ENCODE data around the gene SHANK3.

Gene SHANK3

DNA sequence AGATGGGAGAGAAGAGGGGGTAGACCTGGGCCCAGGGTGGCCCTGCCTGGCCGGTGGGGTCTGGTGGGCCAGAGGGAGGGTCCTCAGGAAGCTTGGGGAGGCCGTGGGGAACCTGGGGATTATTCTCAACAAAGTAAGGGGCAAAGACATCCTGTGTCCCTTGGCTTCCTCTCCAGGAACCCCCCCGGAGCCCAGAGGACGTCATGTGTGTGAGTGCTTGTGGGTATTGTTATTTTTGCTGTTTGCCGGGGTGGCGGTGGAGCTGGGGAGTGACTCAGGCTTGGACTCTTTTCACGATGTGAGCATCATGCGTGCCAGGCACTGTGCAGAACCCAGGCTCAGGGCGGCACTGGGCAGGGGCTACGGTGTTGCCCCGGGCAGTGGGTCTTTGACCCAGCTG lies 982 bp upstream of the SHANK3 start:
- Histone ChIP-seq H3K4me3 (IDR thresholded peaks at IDR 0.05; ENCODE audit: insufficient read depth, low read depth, low read length) (no peak overlapping the region), H4K20me1 (ENCODE audit: insufficient read depth) (no peaks in the 10 kb centered on the region), H3K36me3 (ENCODE audit: insufficient read depth) (no peaks in the 10 kb centered on the region), H3K4me1 (ENCODE audit: low read depth, poor library complexity, severe bottlenecking) (no peaks in the 10 kb centered on the region), H3K9ac (no peak overlapping the region), H2AFZ (ENCODE audit: low read depth) (no peak overlapping the region), H3K79me2 (ENCODE audit: insufficient read depth, low read depth) (no peaks in the 10 kb centered on the region), H3K4me2 (no peak overlapping the region), H3K27me3 (ENCODE audit: insufficient read depth, low read depth) (no peaks in the 10 kb centered on the region; the same call in 1 of the 2 replicates), H3K27ac (no peak overlapping the region)
- TF ChIP-seq, protein P1, sequence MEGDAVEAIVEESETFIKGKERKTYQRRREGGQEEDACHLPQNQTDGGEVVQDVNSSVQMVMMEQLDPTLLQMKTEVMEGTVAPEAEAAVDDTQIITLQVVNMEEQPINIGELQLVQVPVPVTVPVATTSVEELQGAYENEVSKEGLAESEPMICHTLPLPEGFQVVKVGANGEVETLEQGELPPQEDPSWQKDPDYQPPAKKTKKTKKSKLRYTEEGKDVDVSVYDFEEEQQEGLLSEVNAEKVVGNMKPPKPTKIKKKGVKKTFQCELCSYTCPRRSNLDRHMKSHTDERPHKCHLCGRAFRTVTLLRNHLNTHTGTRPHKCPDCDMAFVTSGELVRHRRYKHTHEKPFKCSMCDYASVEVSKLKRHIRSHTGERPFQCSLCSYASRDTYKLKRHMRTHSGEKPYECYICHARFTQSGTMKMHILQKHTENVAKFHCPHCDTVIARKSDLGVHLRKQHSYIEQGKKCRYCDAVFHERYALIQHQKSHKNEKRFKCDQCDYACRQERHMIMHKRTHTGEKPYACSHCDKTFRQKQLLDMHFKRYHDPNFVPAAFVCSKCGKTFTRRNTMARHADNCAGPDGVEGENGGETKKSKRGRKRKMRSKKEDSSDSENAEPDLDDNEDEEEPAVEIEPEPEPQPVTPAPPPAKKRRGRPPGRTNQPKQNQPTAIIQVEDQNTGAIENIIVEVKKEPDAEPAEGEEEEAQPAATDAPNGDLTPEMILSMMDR (conservative IDR thresholded peaks at IDR 0.05; ENCODE audit: low read depth, low read length), result no peak

DNA sequence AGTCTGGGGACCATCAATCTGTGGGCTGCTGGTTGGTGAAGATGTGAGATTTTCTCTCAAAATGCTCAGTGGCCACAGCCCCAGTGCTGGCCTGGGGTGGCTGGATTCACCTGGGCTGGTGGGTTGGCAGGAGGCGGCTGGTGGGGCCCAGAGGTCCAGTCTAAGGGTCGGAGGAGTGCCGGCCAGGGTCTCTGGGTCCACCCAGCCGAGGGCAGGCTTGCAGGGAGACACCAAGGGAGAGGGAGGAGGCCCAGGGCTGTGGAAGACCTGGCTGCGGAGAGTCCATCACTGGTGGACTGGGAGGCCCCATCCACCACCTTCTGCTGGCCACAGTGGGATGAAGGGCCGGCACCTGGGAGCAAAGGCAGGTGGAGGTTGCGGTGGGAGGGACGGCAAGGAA lies 582 bp upstream of the SHANK3 start:
- no peaks in the 10 kb centered on the region for H3K79me2 ChIP-seq (ENCODE audit: insufficient read depth, low read depth)
- no peaks in the 10 kb centered on the region for H4K20me1 ChIP-seq (ENCODE audit: insufficient read depth)
- no peaks in the 10 kb centered on the region; the same call in 1 of the 2 replicates for H3K27me3 ChIP-seq (ENCODE audit: insufficient read depth, low read depth)
- H3K36me3 ChIP-seq (ENCODE audit: insufficient read depth), result no peaks in the 10 kb centered on the region
- no peaks in the 10 kb centered on the region for H3K4me1 ChIP-seq (ENCODE audit: low read depth, poor library complexity, severe bottlenecking)
- H3K27ac ChIP-seq, result no peak overlapping the region
- no peak overlapping the region for H3K9ac ChIP-seq
- H3K4me2 ChIP-seq, result no peak overlapping the region
- H3K4me3 ChIP-seq (IDR thresholded peaks at IDR 0.05; ENCODE audit: insufficient read depth, low read depth, low read length), result no peak overlapping the region
- TF ChIP-seq, protein P1 (conservative IDR thresholded peaks at IDR 0.05; ENCODE audit: low read depth, low read length), result no peak
- H2AFZ ChIP-seq (ENCODE audit: low read depth), result no peak overlapping the region

DNA sequence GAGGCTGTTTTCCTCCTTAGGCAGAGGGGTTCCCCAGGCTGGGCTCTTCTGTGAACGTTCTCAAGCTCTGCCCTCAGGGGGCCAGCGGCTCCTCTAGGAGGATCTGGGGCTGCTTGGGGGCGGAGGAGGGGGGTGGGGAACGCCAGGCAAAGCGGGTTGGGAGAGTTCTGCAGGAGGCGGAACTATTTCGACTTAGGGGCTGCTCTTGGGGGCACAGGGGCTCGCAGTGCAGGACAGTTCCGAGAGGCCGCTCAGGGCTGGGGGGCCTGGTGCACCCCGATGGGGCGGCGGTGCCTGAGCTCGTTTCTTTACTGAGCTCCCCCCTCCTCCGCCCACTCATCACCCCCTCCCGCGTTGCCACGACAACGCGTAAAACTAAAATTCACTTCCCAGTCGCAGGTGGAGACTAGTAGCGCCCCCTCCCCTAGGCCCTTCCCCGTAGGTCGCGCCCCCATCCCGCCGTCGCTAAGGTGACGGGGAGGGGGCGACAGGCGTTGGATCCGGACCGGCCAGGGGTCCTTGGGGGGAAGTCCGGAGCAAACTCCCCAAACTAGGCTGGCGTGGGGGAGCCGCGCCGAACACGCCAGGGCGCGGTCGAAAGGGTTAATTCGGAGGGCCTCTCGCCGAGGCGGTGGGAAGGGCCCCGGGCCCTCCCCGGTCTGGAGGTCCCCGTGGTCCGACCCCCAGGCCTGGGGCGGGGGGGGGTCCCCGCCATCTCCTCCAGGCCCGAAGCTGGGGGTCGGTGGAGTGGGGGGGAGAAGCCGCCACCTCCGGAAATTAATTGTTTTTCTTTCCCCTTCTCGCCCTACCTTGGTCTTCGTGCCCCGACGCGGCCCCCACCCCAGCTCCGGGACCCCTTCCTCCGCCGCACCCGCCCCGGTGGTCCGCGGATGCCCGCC lies 857 bp downstream of the SHANK3 start:
- no peak overlapping the region for H3K9ac ChIP-seq
- H3K27me3 ChIP-seq (ENCODE audit: insufficient read depth, low read depth), result no peaks in the 10 kb centered on the region; the same call in 1 of the 2 replicates
- no peak overlapping the region for H3K4me2 ChIP-seq
- no peaks in the 10 kb centered on the region for H3K36me3 ChIP-seq (ENCODE audit: insufficient read depth)
- TF ChIP-seq, protein P1 (conservative IDR thresholded peaks at IDR 0.05; ENCODE audit: low read depth, low read length), result no peak
- no peak overlapping the region for H3K27ac ChIP-seq
- H4K20me1 ChIP-seq (ENCODE audit: insufficient read depth), result no peaks in the 10 kb centered on the region
- H2AFZ ChIP-seq (ENCODE audit: low read depth), result no peak overlapping the region
- no peak overlapping the region for H3K4me3 ChIP-seq (IDR thresholded peaks at IDR 0.05; ENCODE audit: insufficient read depth, low read depth, low read length)
- no peaks in the 10 kb centered on the region for H3K79me2 ChIP-seq (ENCODE audit: insufficient read depth, low read depth)
- no peaks in the 10 kb centered on the region for H3K4me1 ChIP-seq (ENCODE audit: low read depth, poor library complexity, severe bottlenecking)

DNA sequence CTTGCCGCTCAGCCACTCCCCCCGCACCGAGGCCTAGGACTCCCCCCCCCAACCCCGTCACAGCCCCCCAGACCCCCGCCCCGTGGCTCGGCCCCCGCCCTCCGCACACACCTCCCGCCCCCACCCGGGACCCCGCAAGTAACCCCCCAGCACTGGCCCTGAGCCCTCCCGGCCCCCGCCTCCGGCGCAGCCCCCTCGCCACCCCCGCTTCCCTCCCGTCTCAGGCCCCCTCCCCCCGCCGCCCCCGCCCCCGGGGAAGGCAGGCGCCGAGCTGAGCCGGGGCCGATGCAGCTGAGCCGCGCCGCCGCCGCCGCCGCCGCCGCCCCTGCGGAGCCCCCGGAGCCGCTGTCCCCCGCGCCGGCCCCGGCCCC lies 1.5 kb downstream of the SHANK3 start:
- Histone ChIP-seq H3K9ac (no peak overlapping the region), H3K27ac (no peak overlapping the region), H4K20me1 (ENCODE audit: insufficient read depth) (no peaks in the 10 kb centered on the region), H3K4me3 (IDR thresholded peaks at IDR 0.05; ENCODE audit: insufficient read depth, low read depth, low read length) (no peak overlapping the region), H3K79me2 (ENCODE audit: insufficient read depth, low read depth) (no peaks in the 10 kb centered on the region), H2AFZ (ENCODE audit: low read depth) (no peak overlapping the region), H3K4me2 (no peak overlapping the region), H3K27me3 (ENCODE audit: insufficient read depth, low read depth) (no peaks in the 10 kb centered on the region; the same call in 1 of the 2 replicates), H3K4me1 (ENCODE audit: low read depth, poor library complexity, severe bottlenecking) (no peaks in the 10 kb centered on the region), H3K36me3 (ENCODE audit: insufficient read depth) (no peaks in the 10 kb centered on the region)
- TF ChIP-seq, protein P1 (conservative IDR thresholded peaks at IDR 0.05; ENCODE audit: low read depth, low read length), result no peak
